ENCODE results near the gene MICAL1. TPM values are rescaled to one million over a fixed set of nuclear protein-coding genes. Genes with fewer than 3 reads are reported as not detected.

Gene MICAL1
- total and polyA plus RNA-seq, 8 donors, result 13.8 to 205 (median 38.5) TPM

DNA sequence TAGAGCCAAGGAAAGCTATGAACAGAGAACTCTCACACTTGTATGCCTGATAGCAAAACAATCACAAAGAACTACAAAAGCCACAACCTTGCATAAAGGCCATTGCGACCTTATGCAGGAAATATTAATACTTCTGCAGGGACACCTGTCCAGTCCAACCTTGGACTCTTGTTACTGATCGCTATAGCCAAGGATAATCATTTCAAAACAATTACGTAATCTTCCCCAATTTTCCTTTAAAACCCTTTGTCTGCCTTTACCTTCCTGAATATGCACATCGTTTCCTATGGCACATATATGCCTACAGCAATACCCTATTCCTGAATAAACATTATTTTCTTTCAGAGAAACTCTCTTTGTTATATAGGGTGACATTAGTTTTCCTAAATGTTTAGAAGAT, 37.9 kb downstream of the MICAL1 start:
- Histone ChIP-seq H3K4me1 (no peaks in the 10 kb centered on the region), H3K27me3 (no peaks in the 10 kb centered on the region), H3K4me3 (no peak overlapping the region), H3K36me3 (no peaks in the 10 kb centered on the region), H3K27ac (no peak overlapping the region), H3K9me3 (no peaks in the 10 kb centered on the region)
- DNase-seq, result no peak
- WGBS, 5 donors, result 92 to 97% (median 95%) methylated on average over 4 of the region's 4 CpGs
- intact Hi-C loops (cut with DNase I; ENCODE audit: low total_unique reads), result no loop called here
- TF ChIP-seq EP300 (IDR thresholded peaks at IDR 0.05) (no peak), POLR2AphosphoS5 (IDR thresholded peaks at IDR 0.05) (no peak), POLR2A (IDR thresholded peaks at IDR 0.05) (no peak)
- TF ChIP-seq, protein P1, sequence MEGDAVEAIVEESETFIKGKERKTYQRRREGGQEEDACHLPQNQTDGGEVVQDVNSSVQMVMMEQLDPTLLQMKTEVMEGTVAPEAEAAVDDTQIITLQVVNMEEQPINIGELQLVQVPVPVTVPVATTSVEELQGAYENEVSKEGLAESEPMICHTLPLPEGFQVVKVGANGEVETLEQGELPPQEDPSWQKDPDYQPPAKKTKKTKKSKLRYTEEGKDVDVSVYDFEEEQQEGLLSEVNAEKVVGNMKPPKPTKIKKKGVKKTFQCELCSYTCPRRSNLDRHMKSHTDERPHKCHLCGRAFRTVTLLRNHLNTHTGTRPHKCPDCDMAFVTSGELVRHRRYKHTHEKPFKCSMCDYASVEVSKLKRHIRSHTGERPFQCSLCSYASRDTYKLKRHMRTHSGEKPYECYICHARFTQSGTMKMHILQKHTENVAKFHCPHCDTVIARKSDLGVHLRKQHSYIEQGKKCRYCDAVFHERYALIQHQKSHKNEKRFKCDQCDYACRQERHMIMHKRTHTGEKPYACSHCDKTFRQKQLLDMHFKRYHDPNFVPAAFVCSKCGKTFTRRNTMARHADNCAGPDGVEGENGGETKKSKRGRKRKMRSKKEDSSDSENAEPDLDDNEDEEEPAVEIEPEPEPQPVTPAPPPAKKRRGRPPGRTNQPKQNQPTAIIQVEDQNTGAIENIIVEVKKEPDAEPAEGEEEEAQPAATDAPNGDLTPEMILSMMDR (IDR thresholded peaks at IDR 0.05), result no peak

DNA sequence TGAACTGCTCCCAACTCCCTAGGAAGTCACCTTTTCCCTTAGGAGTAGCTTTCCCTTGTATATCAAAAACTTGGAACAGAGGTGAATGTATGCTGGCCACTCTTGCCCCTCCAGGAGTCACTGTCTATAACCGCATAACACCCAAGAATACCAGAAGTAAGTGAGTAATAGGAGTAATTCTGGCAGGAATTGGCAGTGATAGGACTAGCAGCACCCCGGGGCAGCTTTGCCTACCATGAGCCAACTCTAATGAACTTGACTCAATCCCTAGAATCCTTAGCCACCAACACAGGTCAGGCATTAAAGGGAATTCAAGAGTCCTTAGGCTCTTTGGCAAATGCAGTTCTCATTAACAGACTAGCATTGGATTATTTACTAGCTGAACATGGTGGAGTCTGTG, 44.5 kb downstream of the MICAL1 start:
- TF ChIP-seq EP300 (IDR thresholded peaks at IDR 0.05), result no peak
- no peak for TF ChIP-seq POLR2AphosphoS5 (IDR thresholded peaks at IDR 0.05)
- TF ChIP-seq POLR2A (IDR thresholded peaks at IDR 0.05), result no peak
- TF ChIP-seq, protein P1 (IDR thresholded peaks at IDR 0.05), result no peak
- no peak for DNase-seq
- Histone ChIP-seq H3K27me3 (no peaks in the 10 kb centered on the region), H3K36me3 (no peaks in the 10 kb centered on the region), H3K9me3 (no peaks in the 10 kb centered on the region), H3K4me1 (no peaks in the 10 kb centered on the region), H3K27ac (no peak overlapping the region), H3K4me3 (no peak overlapping the region)
- intact Hi-C loops (cut with DNase I; ENCODE audit: low total_unique reads), result no loop called here
- WGBS, 5 donors, result 81 to 96% (median 90%) methylated on average over 2 of the region's 2 CpGs

DNA sequence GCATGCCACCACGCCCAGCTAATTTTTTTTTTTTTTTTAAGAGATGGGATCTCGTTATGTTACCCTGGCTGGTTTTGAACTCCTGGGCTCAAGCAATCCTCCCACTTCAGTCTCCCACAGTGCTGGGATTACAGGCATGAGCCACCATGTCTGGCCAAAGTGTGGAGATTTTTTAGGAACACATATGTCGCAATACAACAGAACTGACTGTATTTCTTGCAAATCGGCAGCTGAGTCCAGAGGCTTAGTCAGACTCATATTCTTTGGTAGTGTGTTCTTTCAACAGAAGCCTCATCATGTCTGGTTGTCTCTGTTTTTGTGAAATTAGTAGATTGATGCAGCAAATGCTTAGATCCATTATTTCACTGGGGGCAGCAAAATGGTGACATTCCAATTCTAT, 49.4 kb downstream of the MICAL1 start:
- Histone ChIP-seq H3K27me3 (no peaks in the 10 kb centered on the region), H3K4me1 (no peaks in the 10 kb centered on the region), H3K9me3 (no peaks in the 10 kb centered on the region), H3K36me3 (no peaks in the 10 kb centered on the region), H3K27ac (no peak overlapping the region), H3K4me3 (no peak overlapping the region)
- 86 to 91% (median 89%) methylated on average over 4 of the region's 4 CpGs for WGBS, 5 donors
- TF ChIP-seq EP300 (IDR thresholded peaks at IDR 0.05), result no peak
- TF ChIP-seq, protein P1 (IDR thresholded peaks at IDR 0.05), result no peak
- TF ChIP-seq POLR2AphosphoS5 (IDR thresholded peaks at IDR 0.05), result no peak
- TF ChIP-seq POLR2A (IDR thresholded peaks at IDR 0.05), result no peak
- intact Hi-C loops (cut with DNase I; ENCODE audit: low total_unique reads), result no loop called here
- no peak for DNase-seq

DNA sequence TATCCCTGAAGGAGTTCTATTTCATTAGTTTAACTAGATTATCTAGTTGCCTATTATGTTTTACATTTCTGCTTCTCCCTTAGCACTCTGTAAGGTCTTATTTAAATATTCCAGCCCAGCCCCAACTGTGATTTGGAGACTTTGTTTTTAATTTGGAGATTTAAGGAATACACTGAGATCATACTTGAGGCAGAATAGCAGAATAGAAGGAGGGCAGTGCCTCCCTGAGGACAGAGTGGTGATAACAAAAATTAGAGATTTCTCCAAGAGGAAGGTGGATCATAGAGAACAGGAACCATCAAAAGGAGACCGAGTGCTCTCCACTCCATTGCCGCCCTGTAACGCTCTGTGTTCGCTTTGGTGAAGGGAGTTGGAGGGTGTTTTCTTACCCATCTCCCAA, 58.6 kb downstream of the MICAL1 start:
- H3K27me3 ChIP-seq, result no peaks in the 10 kb centered on the region
- no peak overlapping the region for H3K4me3 ChIP-seq
- H3K36me3 ChIP-seq, result no peaks in the 10 kb centered on the region
- no peak for TF ChIP-seq POLR2AphosphoS5 (IDR thresholded peaks at IDR 0.05)
- TF ChIP-seq, protein P1 (IDR thresholded peaks at IDR 0.05), result peak in 3 of 7 experiments; percentile 10 to 24 (median 18)
- peak in 1 of 2 donors; percentile 35 for DNase-seq
- no peaks in the 10 kb centered on the region for H3K4me1 ChIP-seq
- intact Hi-C loops (cut with DNase I; ENCODE audit: low total_unique reads), result no loop called here
- 69 to 89% (median 78%) methylated on average over 4 of the region's 4 CpGs for WGBS, 5 donors
- no peak overlapping the region for H3K27ac ChIP-seq
- H3K9me3 ChIP-seq, result no peaks in the 10 kb centered on the region

Data from stomach (tissue), 9 donors.